GM23338 (cell line): ENCODE data around the gene DNAJC22.

Experiments used
- CREB1 ChIP-seq: fragments of 250-450 bp; sonication (Bioruptor Pico); IDR thresholded peaks from 2 replicates; pipeline ENCODE4 v1.5.0; 2020; ENCODE audit warnings: low read depth, mild to moderate bottlenecking, moderate library complexity
- CTCF ChIP-seq, 2 experiments: fragments of 200-600 bp in 1 of 2; sonication (generic) in 1 of 2; conservative IDR thresholded peaks; 2 replicates each; pipeline versions ENCODE4 v1.5.1 to v1.6.1; 2016 to 2017; ENCODE audit warnings: antibody characterized with exemption in 2 of 2, low read depth in 2 of 2, mild to moderate bottlenecking in 2 of 2, moderate library complexity in 1 of 2
- EZH2 ChIP-seq: fragments of 200-600 bp; sonication (generic); IDR thresholded peaks from one replicate; pipeline ENCODE4 v1.8.0; 2017; ENCODE audit warnings: antibody characterized with exemption, mild to moderate bottlenecking, low read depth; ENCODE audit not compliant: unreplicated experiment
- EZH2phosphoT487 ChIP-seq: fragments of 200-600 bp; sonication (generic); IDR thresholded peaks from one replicate; pipeline ENCODE4 v1.8.1; 2018; ENCODE audit warnings: antibody characterized with exemption; ENCODE audit not compliant: unreplicated experiment
- POLR2AphosphoS5 ChIP-seq: IDR thresholded peaks from 2 replicates; pipeline ENCODE4 v1.6.1; 2016; ENCODE audit warnings: antibody characterized with exemption, low read depth
- REST ChIP-seq: IDR thresholded peaks from one replicate; pipeline ENCODE4 v1.6.1; 2018; ENCODE audit warnings: antibody characterized with exemption; ENCODE audit not compliant: unreplicated experiment
- ZNF114 ChIP-seq: fragments of 250-450 bp; sonication (Bioruptor Pico); IDR thresholded peaks from 2 replicates; pipeline ENCODE4 v1.5.0; 2020; ENCODE audit warnings: mild to moderate bottlenecking, moderate library complexity
- ZNF331 ChIP-seq: fragments of 250-450 bp; sonication (Bioruptor Pico); IDR thresholded peaks from 2 replicates; pipeline ENCODE4 v1.5.0; 2020; ENCODE audit warnings: low read depth, mild to moderate bottlenecking, moderate library complexity
- TF ChIP-seq, protein P1 (sequence below): IDR thresholded peaks from 2 replicates; pipeline ENCODE4 v1.6.1; 2016; ENCODE audit warnings: antibody characterized with exemption

- TF ChIP-seq ZNF114 (CRISPR knock-in tag), result no peak
- TF ChIP-seq EZH2, result no peak
- TF ChIP-seq CTCF (conservative IDR thresholded peaks at IDR 0.05; ENCODE audit: low read depth in 2 of 2), result no peak
- no peak for TF ChIP-seq REST
- no peak for TF ChIP-seq POLR2AphosphoS5
- TF ChIP-seq ZNF331 (CRISPR knock-in tag), result no peak
- TF ChIP-seq, protein P1, sequence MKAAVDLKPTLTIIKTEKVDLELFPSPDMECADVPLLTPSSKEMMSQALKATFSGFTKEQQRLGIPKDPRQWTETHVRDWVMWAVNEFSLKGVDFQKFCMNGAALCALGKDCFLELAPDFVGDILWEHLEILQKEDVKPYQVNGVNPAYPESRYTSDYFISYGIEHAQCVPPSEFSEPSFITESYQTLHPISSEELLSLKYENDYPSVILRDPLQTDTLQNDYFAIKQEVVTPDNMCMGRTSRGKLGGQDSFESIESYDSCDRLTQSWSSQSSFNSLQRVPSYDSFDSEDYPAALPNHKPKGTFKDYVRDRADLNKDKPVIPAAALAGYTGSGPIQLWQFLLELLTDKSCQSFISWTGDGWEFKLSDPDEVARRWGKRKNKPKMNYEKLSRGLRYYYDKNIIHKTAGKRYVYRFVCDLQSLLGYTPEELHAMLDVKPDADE, result no peak
- no peak for TF ChIP-seq EZH2phosphoT487
- no peak for TF ChIP-seq CREB1 (CRISPR knock-in tag)
Measured at GRCh38 chr12:49323524-49324097, 23.1 kb upstream of the DNAJC22 start.
